GM12878 (cell line): ENCODE measurements around the gene ASCC1. TPM values are rescaled to one million over a fixed set of nuclear protein-coding genes. Genes with fewer than 3 reads are reported as not detected.

ENCODE experiments used
- ATF7 ChIP-seq: fragments of 450-650 bp; IDR thresholded peaks from 2 replicates; pipeline ENCODE4 v1.6.1; 2016; ENCODE audit warnings: low read depth, mild to moderate bottlenecking
- CUX1 ChIP-seq: IDR thresholded peaks from 2 replicates; pipeline ENCODE4 v1.6.1; 2012; ENCODE audit warnings: improper control_type of control experiment, low read depth, low read length; ENCODE audit not compliant: insufficient replicate concordance
- ELK1 ChIP-seq: IDR thresholded peaks from 2 replicates; pipeline ENCODE4 v1.6.1; 2012; ENCODE audit warnings: low read depth, low read length, improper control_type of control experiment
- MAX ChIP-seq: IDR thresholded peaks from 2 replicates; pipeline ENCODE4 v1.6.1; 2012; ENCODE audit warnings: low read depth, low read length, improper control_type of control experiment
- MLLT1 ChIP-seq: fragments of 450-650 bp; IDR thresholded peaks from 2 replicates; pipeline ENCODE4 v1.6.1; 2016; ENCODE audit warnings: mild to moderate bottlenecking
- NFIC ChIP-seq: IDR thresholded peaks from 2 replicates; pipeline ENCODE4 v1.6.1; 2012; ENCODE audit warnings: low read depth, mild to moderate bottlenecking, inconsistent platforms, low read length, moderate library complexity
- NFYA ChIP-seq: IDR thresholded peaks from 2 replicates; pipeline ENCODE4 v1.6.1; 2011; ENCODE audit warnings: low read depth, mild to moderate bottlenecking, low read length, improper control_type of control experiment, borderline replicate concordance
- NRF1 ChIP-seq: conservative IDR thresholded peaks from 2 replicates; pipeline ENCODE4 v1.6.1; 2011; ENCODE audit warnings: mild to moderate bottlenecking, low read depth, low read length, improper control_type of control experiment
- PKNOX1 ChIP-seq: fragments of 450-650 bp; IDR thresholded peaks from 2 replicates; pipeline ENCODE4 v1.6.1; 2016; ENCODE audit warnings: mild to moderate bottlenecking
- RELA ChIP-seq: fragments of 450-650 bp; IDR thresholded peaks from 2 replicates; pipeline ENCODE4 v1.8.0; 2014; ENCODE audit warnings: borderline replicate concordance; ENCODE audit not compliant: partially characterized antibody
- RFX5 ChIP-seq: IDR thresholded peaks from 2 replicates; pipeline ENCODE4 v1.6.1; 2011; ENCODE audit warnings: low read depth, low read length, improper control_type of control experiment
- SREBF1 ChIP-seq: IDR thresholded peaks from 2 replicates; pipeline ENCODE4 v1.6.1; 2012; ENCODE audit warnings: mild to moderate bottlenecking, low read length
- TCF3 ChIP-seq: IDR thresholded peaks from 2 replicates; pipeline ENCODE4 v1.6.1; 2012; ENCODE audit warnings: low read depth, mild to moderate bottlenecking, low read length, borderline replicate concordance; ENCODE audit not compliant: insufficient read depth
- ZBTB40 ChIP-seq: fragments of 450-650 bp; IDR thresholded peaks from 2 replicates; pipeline ENCODE4 v1.6.1; 2016; ENCODE audit warnings: mild to moderate bottlenecking, moderate library complexity, borderline replicate concordance
- polyA plus RNA-seq, 11 experiments: library from polyadenylated mRNA; depleted of rRNA in 4 of 11; unstranded in 6 of 11; stranded (reverse) in 5 of 11; fragments of >200 nt; fragmentation: Nextera tagmentation in 4 of 11; fragmentation: Illumina TruSeq in 1 of 11; extraction: Ambion mirVana in 4 of 11; extraction: Trizol in 1 of 11; gene quantifications; 1 replicate in 1 of 11; 2 replicates in 10 of 11; pipeline versions ENCODE4 v1.2.1 to v1.2.3, GENCODE V29; 2011 to 2016; ENCODE audit warnings: inconsistent platforms in 2 of 11, missing spikeins in 2 of 11, low read depth in 1 of 11
- total RNA-seq, 4 experiments: library from RNA; depleted of rRNA in 3 of 4; stranded (reverse); fragments of >200 nt in 3 of 4; fragmentation: Illumina TruSeq in 1 of 4; extraction: Trizol in 1 of 4; gene quantifications; 2 replicates each; pipeline versions ENCODE4 v1.2.1 to v1.2.3, GENCODE V29; 2013 to 2021

The ASCC1 gene
- total and polyA plus RNA-seq, 10 of the 15 experiments (the other 5 are each of a cell fraction or from before 2014, with no cell fraction given) = 23.3 to 80.6 (median 42.8) TPM

GRCh38 chr10:72257051-72257892 lies 41.2 kb upstream of the ASCC1 start (continued):
- peak; percentile 81 for TF ChIP-seq NFIC
- TF ChIP-seq ZBTB40 = no peak
- TF ChIP-seq PKNOX1 = no peak
- no peak for TF ChIP-seq TCF3
- TF ChIP-seq RFX5 = no peak
- TF ChIP-seq NRF1 = no peak
- TF ChIP-seq ATF7 = peak; percentile 66
- TF ChIP-seq RELA = peak; percentile 64
- TF ChIP-seq SREBF1 = no peak
- peak; percentile 74 for TF ChIP-seq CUX1
- no peak for TF ChIP-seq MAX
- no peak for TF ChIP-seq MLLT1
- TF ChIP-seq ELK1 = no peak
- no peak for TF ChIP-seq NFYA
